Measurements from ENCODE around the gene GPLD1.

GPLD1 gene

GRCh38 chr6:24397631-24398030, 91.7 kb downstream of the GPLD1 start:
- TF ChIP-seq GATA3 (IDR thresholded peaks at IDR 0.05; ENCODE audit: low read depth, low read length) (no peak), GATA2 (IDR thresholded peaks at IDR 0.05; ENCODE audit: low read depth, low read length) (no peak)

- no peak for TF ChIP-seq GATA3 (IDR thresholded peaks at IDR 0.05; ENCODE audit: low read depth, low read length)
Measured at GRCh38 chr6:24396824-24397223, 92.6 kb downstream of the GPLD1 start.

- no peak for TF ChIP-seq GATA2 (IDR thresholded peaks at IDR 0.05; ENCODE audit: low read depth, low read length)
- TF ChIP-seq GATA3 (IDR thresholded peaks at IDR 0.05; ENCODE audit: low read depth, low read length): no peak
Measured at GRCh38 chr6:24394780-24395437, 94.5 kb downstream of the GPLD1 start.

GRCh38 chr6:24394061-24394779, 95.2 kb downstream of the GPLD1 start:
- TF ChIP-seq GATA2 (IDR thresholded peaks at IDR 0.05; ENCODE audit: low read depth, low read length) (peak; percentile 88), GATA3 (IDR thresholded peaks at IDR 0.05; ENCODE audit: low read depth, low read length) (peak; percentile 95)

- TF ChIP-seq GATA2 (IDR thresholded peaks at IDR 0.05; ENCODE audit: low read depth, low read length) (no peak), GATA3 (IDR thresholded peaks at IDR 0.05; ENCODE audit: low read depth, low read length) (no peak)
Measured at GRCh38 chr6:24391756-24392405, 97.5 kb downstream of the GPLD1 start.

- TF ChIP-seq GATA3 (IDR thresholded peaks at IDR 0.05; ENCODE audit: low read depth, low read length): peak; percentile 46
- TF ChIP-seq GATA2 (IDR thresholded peaks at IDR 0.05; ENCODE audit: low read depth, low read length): peak; percentile 12; the same call in 1 of the 2 replicates
Measured at GRCh38 chr6:24391208-24391607, 98.2 kb downstream of the GPLD1 start.

GRCh38 chr6:24387818-24388217, 101.6 kb downstream of the GPLD1 start:
- TF ChIP-seq GATA3 (IDR thresholded peaks at IDR 0.05; ENCODE audit: low read depth, low read length) (no peak), GATA2 (IDR thresholded peaks at IDR 0.05; ENCODE audit: low read depth, low read length) (no peak)

- TF ChIP-seq GATA3 (IDR thresholded peaks at IDR 0.05; ENCODE audit: low read depth, low read length) (no peak), GATA2 (IDR thresholded peaks at IDR 0.05; ENCODE audit: low read depth, low read length) (no peak)
Measured at GRCh38 chr6:24385536-24386269, 103.7 kb downstream of the GPLD1 start.

- TF ChIP-seq GATA2 (IDR thresholded peaks at IDR 0.05; ENCODE audit: low read depth, low read length) (no peak), GATA3 (IDR thresholded peaks at IDR 0.05; ENCODE audit: low read depth, low read length) (no peak)
Measured at GRCh38 chr6:24382220-24382540, 107.2 kb downstream of the GPLD1 start.

GRCh38 chr6:24381476-24382219, 107.7 kb downstream of the GPLD1 start:
- no peak for TF ChIP-seq GATA2 (IDR thresholded peaks at IDR 0.05; ENCODE audit: low read depth, low read length)
- no peak for TF ChIP-seq GATA3 (IDR thresholded peaks at IDR 0.05; ENCODE audit: low read depth, low read length)

- TF ChIP-seq GATA2 (IDR thresholded peaks at IDR 0.05; ENCODE audit: low read depth, low read length): no peak
- TF ChIP-seq GATA3 (IDR thresholded peaks at IDR 0.05; ENCODE audit: low read depth, low read length): no peak
Measured at GRCh38 chr6:24378473-24379097, 110.8 kb downstream of the GPLD1 start.
